SJCRH30 (cell line): ENCODE results near the gene RTN4RL1. TPM values are rescaled to one million over a fixed set of nuclear protein-coding genes. Genes with fewer than 3 reads are reported as not detected.

Experiments
- DNase-seq, 2 experiments: peaks; one replicate each; pipeline ENCODE4 v3.0.0-alpha.2; 2015 to 2020
- H3K27ac ChIP-seq: fragments of 250-450 bp; sonication (Bioruptor Pico); 2 replicates; pipeline ENCODE4 v1.5.1; 2020; ENCODE audit warnings: mild to moderate bottlenecking, moderate library complexity
- H3K27me3 ChIP-seq: fragments of 250-450 bp; sonication (Bioruptor Pico); 2 replicates; pipeline ENCODE4 v1.5.1; 2020; ENCODE audit warnings: mild to moderate bottlenecking, moderate library complexity
- H3K36me3 ChIP-seq: fragments of 250-450 bp; sonication (Bioruptor Pico); 2 replicates; pipeline ENCODE4 v1.5.1; 2020; ENCODE audit warnings: mild to moderate bottlenecking, moderate library complexity
- H3K4me1 ChIP-seq: fragments of 250-450 bp; sonication (Bioruptor Pico); 2 replicates; pipeline ENCODE4 v1.5.1; 2020; ENCODE audit warnings: mild to moderate bottlenecking, moderate library complexity
- H3K4me3 ChIP-seq: fragments of 250-450 bp; sonication (Bioruptor Pico); 2 replicates; pipeline ENCODE4 v1.5.1; 2020; ENCODE audit warnings: mild to moderate bottlenecking, moderate library complexity
- H3K9me3 ChIP-seq: fragments of 250-450 bp; sonication (Bioruptor Pico); replicated peaks from 2 replicates; pipeline ENCODE4 v1.5.1; 2020; ENCODE audit warnings: mild to moderate bottlenecking, moderate library complexity
- total RNA-seq: library from RNA; depleted of rRNA; stranded (reverse); fragments of >200 nt; shearing (Covaris generic); gene quantifications from 2 replicates; pipeline ENCODE4 v1.2.3, GENCODE V29; 2014

The RTN4RL1 gene
- total RNA-seq, 1 experiment from 2014 or later = 0.83 TPM

DNA sequence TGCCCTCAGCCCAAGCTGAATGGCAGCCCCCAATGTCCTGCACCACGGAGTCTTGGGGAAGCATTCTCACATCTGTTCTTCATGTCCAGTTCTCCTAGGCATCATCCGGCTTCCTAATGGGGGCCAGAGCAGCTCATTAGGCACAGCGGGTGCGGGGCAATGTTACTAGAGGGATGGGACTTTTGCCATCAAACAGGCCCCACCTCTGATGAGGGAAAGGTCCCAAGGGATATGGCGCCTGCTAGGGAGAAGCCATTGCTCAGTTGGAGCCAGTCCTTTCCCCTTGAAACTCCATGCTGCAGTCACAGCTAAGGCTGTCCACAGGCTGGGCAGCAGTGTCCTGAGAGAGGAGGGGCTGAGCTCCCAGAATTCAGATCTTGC lies 3.1 kb upstream of the RTN4RL1 start:
- peaks cover 4% of the 10 kb centered on the region; the same call in 1 of the 2 replicates for H3K27me3 ChIP-seq
- no peak for DNase-seq
- H3K36me3 ChIP-seq = no peaks in the 10 kb centered on the region
- H3K4me1 ChIP-seq = peaks cover 7% of the 10 kb centered on the region; the same call in 1 of the 2 replicates
- no peaks in the 10 kb centered on the region for H3K9me3 ChIP-seq
- no peak overlapping the region for H3K4me3 ChIP-seq
- no peak overlapping the region for H3K27ac ChIP-seq

GRCh38 chr17:2027528-2028233 lies 2.5 kb upstream of the RTN4RL1 start:
- no peak for DNase-seq

DNA sequence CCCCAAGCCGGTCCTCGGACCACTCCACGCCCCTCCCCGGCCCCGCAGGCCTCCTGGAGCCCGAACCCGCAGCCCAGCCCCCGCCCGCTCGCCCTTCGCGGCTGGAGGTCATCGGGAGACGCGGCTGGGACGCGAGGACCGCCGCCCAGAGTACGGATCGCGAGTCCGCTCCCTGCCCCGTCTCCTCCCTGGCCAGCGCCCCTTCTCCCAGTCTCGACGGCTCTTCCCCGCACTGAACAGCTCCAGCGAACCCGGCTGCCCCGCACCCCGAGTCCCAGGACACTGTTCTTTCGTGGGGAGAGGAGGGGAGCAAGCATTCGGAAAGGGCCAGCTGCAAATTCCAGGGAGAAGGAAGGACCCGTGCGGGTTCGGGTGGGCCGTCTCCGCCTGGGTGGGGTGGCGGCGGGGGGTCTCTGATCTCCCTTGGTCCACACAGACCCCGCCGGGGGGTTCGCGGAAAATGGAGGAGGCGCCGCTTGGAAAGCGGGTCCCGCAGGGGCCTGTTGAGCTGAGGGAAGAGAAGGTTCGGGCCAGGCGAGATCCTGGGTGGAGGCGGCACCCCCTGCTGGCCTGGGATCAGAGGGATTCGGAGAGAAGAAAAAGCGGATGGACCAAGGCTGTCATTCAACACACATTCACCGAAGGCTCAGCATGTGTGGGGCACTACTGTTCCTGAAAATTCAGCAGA lies 632 bp upstream of the RTN4RL1 start:
- Histone ChIP-seq H3K36me3 (no peaks in the 10 kb centered on the region), H3K4me1 (peaks cover 7% of the 10 kb centered on the region; the same call in 1 of the 2 replicates), H3K4me3 (peak overlapping the region; percentile 48), H3K27me3 (peaks cover 6% of the 10 kb centered on the region; the same call in 1 of the 2 replicates), H3K9me3 (no peaks in the 10 kb centered on the region), H3K27ac (no peak overlapping the region)
- peak; percentile 65 to 69 for DNase-seq

More at GRCh38 chr17:2027528-2028233, 2.5 kb upstream of the RTN4RL1 start:
- H3K4me1 ChIP-seq = peaks cover 7% of the 10 kb centered on the region; the same call in 1 of the 2 replicates
- H3K9me3 ChIP-seq = no peaks in the 10 kb centered on the region
- no peak overlapping the region for H3K4me3 ChIP-seq
- H3K27ac ChIP-seq = no peak overlapping the region
- no peaks in the 10 kb centered on the region for H3K36me3 ChIP-seq
- H3K27me3 ChIP-seq = peaks cover 4% of the 10 kb centered on the region; the same call in 1 of the 2 replicates

DNA sequence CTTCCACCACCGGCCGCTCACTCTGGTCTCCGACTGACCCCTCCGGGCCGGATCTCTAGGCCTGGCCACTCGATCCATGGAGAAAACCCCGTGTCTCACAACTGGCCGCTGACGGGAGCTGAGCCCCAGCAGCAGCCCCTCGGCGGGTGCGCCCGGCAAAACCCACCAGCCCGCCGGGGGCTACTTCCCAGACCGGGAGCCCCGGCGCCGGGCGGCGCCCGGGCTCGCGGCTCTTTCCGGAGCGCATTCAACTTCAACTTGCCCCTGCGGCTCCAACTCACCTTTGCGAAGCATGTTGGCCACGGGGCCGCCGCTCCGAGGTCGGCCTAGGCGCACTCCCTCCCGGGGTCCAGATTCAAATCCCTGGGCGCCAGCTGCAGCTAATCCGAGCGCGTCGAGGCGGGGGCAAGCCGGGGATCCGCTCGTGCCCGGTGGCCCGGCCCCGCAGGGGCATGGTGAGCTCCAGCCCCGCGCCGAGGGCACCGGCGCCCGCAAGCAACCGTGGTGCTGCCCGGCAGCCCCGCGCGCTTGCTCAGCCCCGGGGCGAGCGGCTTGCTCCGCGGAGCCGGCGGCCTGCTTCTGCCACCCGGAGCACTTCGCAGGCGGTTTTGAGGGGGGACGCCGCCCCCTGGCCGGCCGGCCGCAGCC lies 438 bp downstream of the RTN4RL1 start:
- H3K27me3 ChIP-seq = peaks cover 13% of the 10 kb centered on the region
- H3K27ac ChIP-seq = no peak overlapping the region
- H3K36me3 ChIP-seq = no peaks in the 10 kb centered on the region
- no peak for DNase-seq
- no peaks in the 10 kb centered on the region for H3K9me3 ChIP-seq
- peaks cover 7% of the 10 kb centered on the region; the same call in 1 of the 2 replicates for H3K4me1 ChIP-seq
- H3K4me3 ChIP-seq = peak overlapping the region; percentile 48

DNA sequence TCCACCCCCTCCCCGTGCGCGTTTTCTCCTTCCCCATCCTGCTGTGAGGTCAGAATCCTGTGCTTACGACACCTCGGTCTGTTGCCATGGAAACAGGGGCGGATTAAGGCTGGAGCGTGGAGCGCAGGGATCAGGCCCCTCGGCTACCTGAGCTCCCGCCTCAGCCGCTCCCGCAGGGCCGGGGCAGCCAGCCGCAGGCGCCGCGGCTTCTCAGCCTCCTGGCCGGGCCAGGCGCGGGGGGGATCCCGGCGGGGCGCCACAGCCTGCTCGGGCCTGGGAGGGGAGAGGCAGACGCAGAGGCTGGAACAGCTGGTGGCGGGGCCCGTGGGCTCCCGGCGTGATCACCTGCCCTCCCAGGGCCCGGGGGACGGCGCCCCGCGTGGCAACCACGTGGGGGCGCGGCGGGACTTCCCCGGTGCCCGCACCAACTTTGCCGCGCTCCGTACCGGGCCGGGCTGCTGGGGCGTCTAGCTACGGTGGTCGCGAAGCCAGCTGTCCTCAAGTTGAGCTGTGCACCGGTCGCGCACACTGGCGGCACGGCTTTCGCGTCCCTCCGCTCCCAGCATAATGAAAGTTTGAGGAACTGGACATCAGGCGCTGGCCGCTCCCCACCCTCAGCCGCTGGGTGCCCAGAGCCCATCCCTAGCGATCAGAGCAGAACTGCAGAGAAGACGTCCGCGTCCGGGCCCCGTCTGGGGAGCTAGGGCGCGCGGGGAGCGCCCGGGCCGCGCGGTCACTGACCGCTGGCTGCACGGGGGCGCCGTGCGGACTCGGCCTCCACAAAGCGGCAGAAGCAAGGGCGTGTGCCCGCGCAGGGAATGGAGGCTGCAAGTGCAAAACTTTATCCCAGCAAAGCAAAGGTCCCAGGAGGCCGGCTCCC lies 1.2 kb downstream of the RTN4RL1 start:
- no peak overlapping the region for H3K27ac ChIP-seq
- DNase-seq = peak; percentile 57 to 62
- peaks cover 17% of the 10 kb centered on the region for H3K27me3 ChIP-seq
- peak overlapping the region; percentile 28 for H3K4me3 ChIP-seq
- H3K36me3 ChIP-seq = no peaks in the 10 kb centered on the region
- no peaks in the 10 kb centered on the region for H3K9me3 ChIP-seq
- peaks cover 7% of the 10 kb centered on the region; the same call in 1 of the 2 replicates for H3K4me1 ChIP-seq

DNA sequence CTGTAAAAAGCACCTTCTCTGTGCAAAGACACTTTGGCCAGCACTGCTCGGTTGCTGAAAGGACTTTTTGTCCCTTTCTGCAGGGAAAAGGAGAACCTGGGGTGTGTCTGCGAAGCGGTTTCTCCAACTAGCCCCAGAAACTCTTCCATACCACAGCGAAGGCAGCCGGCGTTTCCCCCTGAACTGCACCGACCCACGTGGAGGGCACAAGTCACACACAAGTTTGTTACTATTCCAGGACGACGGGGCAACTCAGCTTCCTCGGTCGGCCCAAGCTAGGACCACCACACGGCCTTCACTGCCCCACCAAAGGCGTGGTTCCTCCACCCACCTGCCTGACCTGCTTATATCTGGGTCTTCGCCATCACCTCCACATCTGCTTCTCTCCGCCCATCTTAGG lies 1.9 kb downstream of the RTN4RL1 start:
- H3K36me3 ChIP-seq = no peaks in the 10 kb centered on the region
- H3K27ac ChIP-seq = no peak overlapping the region
- DNase-seq = no peak
- peaks cover 7% of the 10 kb centered on the region; the same call in 1 of the 2 replicates for H3K4me1 ChIP-seq
- no peak overlapping the region for H3K4me3 ChIP-seq
- H3K9me3 ChIP-seq = no peaks in the 10 kb centered on the region
- peaks cover 17% of the 10 kb centered on the region for H3K27me3 ChIP-seq

DNA sequence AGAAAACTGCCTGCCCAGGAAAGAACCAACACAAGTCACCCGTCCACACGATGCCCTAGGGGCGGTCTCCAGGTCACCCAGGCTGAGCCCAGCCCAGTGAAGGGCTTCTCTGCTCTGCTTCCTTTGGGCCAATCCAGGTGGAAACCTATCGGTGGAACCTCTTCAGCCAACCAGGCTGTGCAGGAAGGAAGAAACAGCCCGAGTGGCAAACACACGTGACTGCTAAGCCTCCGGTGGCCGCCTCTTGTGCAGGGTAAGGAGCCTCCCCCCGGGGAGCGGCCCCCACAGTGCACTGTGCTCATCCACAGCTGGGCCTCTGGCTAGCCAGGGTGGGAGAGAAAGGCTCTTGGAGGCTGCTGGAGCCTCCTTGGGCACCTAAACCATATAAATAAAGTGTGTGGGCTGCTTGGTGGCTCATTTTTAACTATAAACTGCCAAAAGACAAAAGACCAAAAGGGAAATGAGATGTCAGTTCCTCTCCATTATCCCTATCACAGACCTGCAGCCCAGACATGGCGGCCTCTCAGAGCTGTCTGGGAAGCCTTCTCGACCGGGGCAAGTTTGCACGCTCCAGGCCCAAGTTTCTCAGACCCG lies 2.4 kb downstream of the RTN4RL1 start:
- peaks cover 7% of the 10 kb centered on the region; the same call in 1 of the 2 replicates for H3K4me1 ChIP-seq
- no peak overlapping the region for H3K4me3 ChIP-seq
- no peak overlapping the region for H3K27ac ChIP-seq
- peaks cover 13% of the 10 kb centered on the region for H3K27me3 ChIP-seq
- H3K36me3 ChIP-seq = no peaks in the 10 kb centered on the region
- no peaks in the 10 kb centered on the region for H3K9me3 ChIP-seq
- DNase-seq = no peak

GRCh38 chr17:2020721-2021120 lies 4.4 kb downstream of the RTN4RL1 start:
- Histone ChIP-seq H3K9me3 (no peaks in the 10 kb centered on the region), H3K4me3 (no peak overlapping the region), H3K27me3 (peaks cover 13% of the 10 kb centered on the region), H3K4me1 (peaks cover 5% of the 10 kb centered on the region; the same call in 1 of the 2 replicates), H3K27ac (no peak overlapping the region), H3K36me3 (no peaks in the 10 kb centered on the region)
- no peak for DNase-seq

DNA sequence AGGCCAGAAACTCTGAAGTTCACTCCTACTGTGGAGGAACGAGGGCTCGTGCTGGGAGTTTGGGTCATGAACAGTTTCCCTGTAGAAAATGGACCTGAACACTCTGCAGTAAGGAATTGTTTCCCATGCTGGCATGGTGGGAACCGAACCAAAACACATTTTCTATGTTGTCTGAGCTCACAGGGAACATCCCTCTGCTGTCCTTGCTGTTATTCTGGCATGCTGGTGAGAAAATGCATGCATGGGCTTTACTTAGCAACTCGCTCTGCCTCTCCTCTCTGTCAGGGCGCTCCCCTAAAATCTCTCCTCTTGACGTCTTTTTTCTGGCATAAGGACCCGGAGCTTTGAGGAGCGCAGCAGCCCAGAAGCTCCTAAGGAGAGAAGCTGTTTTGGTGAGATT lies 5.4 kb downstream of the RTN4RL1 start:
- H3K4me1 ChIP-seq = peaks cover 2% of the 10 kb centered on the region; the same call in 1 of the 2 replicates
- no peaks in the 10 kb centered on the region for H3K9me3 ChIP-seq
- no peak overlapping the region for H3K27ac ChIP-seq
- H3K27me3 ChIP-seq = peaks cover 13% of the 10 kb centered on the region
- H3K4me3 ChIP-seq = no peak overlapping the region
- no peaks in the 10 kb centered on the region for H3K36me3 ChIP-seq
- no peak for DNase-seq

DNA sequence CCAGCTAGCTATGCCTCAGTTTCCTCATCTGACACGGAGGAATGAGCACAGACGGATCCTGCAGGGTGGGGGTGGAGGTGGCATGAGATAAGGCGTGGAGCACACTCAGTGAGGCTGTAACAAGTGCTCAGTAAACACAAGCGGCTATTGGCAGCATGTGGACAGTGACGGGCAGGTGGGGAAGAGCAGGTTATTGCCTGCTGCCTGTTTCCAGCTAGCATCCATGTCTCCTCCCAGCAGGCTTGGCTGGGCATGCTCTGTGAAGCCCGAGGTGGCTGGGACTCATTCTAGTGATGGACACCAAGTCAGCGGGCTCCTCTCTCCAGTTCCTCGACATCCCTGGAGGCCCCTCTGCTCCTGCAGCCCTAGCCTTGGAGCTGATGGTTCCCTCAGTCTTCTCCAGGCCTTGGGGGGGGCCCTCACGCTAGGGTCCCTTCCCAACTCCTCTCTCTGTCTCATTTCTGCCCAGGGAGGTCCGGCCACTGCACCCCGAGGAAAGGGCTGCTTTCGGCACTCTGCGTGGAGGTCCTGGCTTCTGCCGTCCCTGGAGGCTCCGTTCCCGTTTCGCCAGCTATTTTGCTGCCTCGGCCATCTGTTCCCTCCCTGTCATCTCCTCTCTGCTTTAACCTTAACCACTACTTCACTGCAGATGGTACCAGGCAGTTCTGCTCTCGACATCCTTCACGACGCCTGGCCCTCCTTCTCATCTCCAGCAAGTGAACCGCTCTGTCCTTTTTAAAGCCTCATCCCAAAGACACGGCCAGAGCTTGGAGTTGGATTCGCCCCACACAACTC lies 6.2 kb downstream of the RTN4RL1 start:
- Histone ChIP-seq H3K9me3 (no peaks in the 10 kb centered on the region), H3K4me1 (no peaks in the 10 kb centered on the region; the same call in 1 of the 2 replicates), H3K4me3 (no peak overlapping the region), H3K27ac (no peak overlapping the region), H3K36me3 (no peaks in the 10 kb centered on the region), H3K27me3 (peaks cover 13% of the 10 kb centered on the region)
- DNase-seq = no peak

DNA sequence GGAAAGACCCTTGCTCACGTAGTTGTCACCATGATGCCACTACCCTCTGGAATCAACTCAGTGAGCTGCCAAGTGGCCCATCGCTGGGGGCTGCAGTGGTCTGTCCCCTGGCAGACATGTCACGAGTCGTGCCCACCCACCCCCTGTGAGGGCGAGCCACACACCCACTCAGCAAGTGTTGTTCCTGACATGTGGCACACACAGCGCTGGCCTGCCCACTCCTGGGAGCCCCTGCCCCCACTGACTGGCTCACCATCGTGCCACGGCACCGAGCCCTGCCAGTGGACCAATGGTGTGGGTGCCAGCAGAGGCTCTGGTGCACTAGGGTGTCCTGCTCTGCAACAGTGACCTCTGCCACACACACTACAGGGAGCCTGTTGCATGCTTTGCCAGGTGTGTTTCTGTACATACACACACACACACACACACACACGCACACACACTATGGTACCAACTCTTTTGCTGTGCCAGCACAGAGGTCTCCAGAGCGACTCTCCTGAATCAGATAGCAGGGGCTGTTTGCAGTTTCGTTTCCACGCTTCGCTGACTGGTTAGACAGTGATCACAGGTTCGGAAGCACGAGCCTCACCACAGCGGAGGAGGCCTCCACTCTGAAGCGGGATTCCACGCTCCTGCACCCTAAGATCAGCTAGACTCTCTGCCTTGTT lies 7.7 kb downstream of the RTN4RL1 start:
- Histone ChIP-seq H3K36me3 (no peaks in the 10 kb centered on the region), H3K9me3 (no peaks in the 10 kb centered on the region), H3K27me3 (peaks cover 13% of the 10 kb centered on the region), H3K4me1 (no peaks in the 10 kb centered on the region), H3K27ac (no peak overlapping the region), H3K4me3 (no peak overlapping the region)
- no peak for DNase-seq

GRCh38 chr17:2016494-2016893 lies 8.6 kb downstream of the RTN4RL1 start:
- no peaks in the 10 kb centered on the region for H3K36me3 ChIP-seq
- no peaks in the 10 kb centered on the region for H3K9me3 ChIP-seq
- no peak for DNase-seq
- H3K27me3 ChIP-seq = peaks cover 13% of the 10 kb centered on the region
- no peaks in the 10 kb centered on the region for H3K4me1 ChIP-seq
- no peak overlapping the region for H3K27ac ChIP-seq
- no peak overlapping the region for H3K4me3 ChIP-seq

DNA sequence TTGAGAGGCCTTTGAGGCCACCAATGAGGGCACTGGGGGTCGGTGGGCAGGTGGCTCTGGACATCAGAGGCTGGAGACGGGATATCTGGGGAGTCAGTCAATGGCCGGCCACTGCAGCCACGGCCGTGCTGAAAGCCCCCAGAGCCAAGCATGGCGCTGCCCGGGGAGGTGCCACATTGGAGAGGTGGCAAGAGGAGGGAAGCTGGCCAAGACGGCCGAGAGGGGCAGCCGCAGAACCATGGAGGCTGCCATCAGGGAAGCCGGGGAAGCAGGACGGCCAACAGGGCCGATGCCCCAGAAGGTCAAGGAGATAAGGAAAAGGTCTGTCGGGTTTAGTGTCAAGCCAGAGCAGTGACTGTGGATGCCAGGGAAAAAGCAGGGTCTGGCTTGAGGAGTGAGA lies 9.8 kb downstream of the RTN4RL1 start:
- Histone ChIP-seq H3K4me1 (no peaks in the 10 kb centered on the region), H3K27me3 (peaks cover 7% of the 10 kb centered on the region), H3K9me3 (no peaks in the 10 kb centered on the region), H3K4me3 (no peak overlapping the region), H3K27ac (no peak overlapping the region), H3K36me3 (no peaks in the 10 kb centered on the region)
- DNase-seq = no peak
